Activated naive CD4-positive, alpha-beta T cell treated with anti-CD3 and anti-CD28 coated beads, Interleukin-2, amount 50 U/mL, for 16 hours (primary cell): ENCODE results near the gene GUCY1B1.
"Not testable (repeated sequence)": the region's sequence is repeated elsewhere in the genome, so short reads cannot be mapped to it uniquely, and the experiment has no call there.

ENCODE experiments used
- DNase-seq: peaks from one replicate; pipeline ENCODE4 v3.0.0-alpha.2; 2020

Gene GUCY1B1

DNA sequence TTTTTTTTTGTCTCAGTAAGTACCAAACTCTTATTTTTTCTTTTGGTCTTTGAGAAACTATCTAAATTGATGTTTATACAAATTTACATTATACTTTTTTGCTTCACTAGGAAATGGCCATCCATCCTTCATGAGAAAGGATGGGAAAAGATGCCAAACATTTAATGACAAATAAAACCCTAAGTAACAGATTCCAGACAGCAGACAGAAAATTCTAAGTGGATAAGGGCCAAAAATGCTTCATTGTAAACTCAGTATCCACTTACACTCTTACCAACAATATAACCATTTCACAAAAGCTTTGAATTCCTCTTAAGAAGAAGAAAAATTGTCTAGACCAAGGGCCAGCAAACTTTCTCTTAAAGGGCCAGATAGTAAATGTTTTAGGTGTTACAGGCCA is 3.5 kb downstream of the GUCY1B1 start:
- DNase-seq, result no peak

DNA sequence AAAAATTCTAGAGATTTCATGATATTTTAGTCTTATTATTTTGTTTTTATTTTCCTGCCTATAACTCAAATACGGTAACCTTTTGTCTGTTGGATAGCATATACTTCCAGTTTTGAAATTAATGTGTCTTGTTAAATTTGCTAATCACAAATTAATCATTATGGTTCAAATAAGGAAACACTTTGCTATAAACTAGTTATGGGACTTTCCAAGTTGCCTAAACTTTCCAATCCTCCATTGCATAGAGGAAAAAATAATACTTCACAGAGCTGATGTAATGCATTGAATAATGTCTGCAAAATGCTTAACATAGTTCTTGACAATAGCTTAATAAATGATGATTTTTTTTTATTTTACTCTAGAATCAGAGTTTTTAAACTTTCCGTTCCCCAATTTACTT is 4.7 kb downstream of the GUCY1B1 start:
- no peak for DNase-seq

DNA sequence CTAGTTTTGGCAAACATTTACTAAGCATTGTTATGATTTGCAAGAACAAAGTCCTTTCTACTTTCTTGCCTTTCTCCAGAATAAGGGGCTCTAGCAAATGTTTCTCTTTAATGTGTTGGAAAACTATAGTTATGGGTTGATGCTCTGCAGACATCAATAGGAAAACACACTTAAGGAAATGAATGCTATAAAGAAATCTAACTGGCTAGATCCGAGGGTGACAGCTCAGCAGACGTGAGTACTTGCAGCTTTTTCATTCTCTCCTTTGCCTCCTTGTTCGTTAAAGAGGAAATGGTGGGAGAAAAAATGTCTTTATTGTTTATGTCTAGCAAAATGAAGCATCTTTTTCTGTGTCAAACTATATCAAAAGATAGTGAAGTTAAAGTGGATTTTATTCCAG is 6.3 kb downstream of the GUCY1B1 start:
- DNase-seq, result no peak

DNA sequence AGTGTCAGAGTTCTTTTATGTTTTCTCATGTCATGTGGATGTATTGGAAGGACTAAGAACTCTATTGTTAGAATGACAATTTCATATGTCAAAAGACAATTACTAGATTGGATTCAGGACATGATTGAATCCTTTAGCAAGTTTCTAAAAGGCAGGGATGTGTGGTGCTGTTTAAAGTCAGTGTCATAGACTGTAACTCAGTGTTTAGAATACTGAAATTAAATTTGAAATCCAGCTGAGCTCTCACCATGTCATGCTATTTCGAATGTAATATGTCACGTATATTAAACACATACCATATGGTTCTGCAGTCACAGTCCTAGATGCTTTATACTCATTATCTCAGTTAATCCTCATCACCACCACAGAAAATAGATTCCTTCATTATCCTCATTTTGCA is 7.8 kb downstream of the GUCY1B1 start:
- no peak for DNase-seq

DNA sequence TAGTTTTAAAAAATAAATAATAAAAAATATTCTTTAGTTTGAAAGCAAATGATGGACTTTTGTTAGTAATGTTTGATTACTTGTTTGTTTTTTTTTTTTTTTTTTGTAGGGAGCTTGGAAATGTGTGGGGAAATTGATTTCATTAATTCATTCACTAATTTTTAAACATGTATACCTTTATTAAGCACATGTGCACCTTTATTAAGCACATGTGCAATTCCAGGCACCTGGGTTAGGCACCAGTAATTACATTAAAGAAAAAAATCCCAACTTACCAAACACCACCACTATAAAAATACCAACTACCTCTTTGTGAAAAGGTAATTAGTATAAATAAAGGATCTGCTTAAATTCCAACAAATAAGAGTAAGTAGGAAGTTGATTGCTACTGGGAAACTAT is 9.5 kb downstream of the GUCY1B1 start:
- no peak for DNase-seq

DNA sequence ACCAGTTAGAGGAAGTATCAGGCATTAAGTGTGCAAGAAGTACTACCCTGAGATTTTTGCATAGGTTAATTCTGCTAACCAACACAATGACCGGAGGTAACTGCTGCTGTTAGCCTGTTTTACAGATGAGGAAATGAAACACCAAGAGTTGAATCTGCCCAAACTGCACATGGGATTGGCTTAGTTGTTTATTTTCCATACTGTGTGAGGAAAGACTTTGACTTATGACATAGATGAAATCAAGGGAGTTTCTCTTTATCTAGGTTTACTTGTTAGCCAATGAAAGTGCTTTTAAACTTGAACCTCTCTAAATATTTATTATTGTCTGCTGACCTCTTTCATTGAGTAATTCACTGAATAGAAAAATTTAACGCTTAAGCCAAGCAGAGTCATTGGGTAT is 10.3 kb downstream of the GUCY1B1 start:
- DNase-seq, result no peak

DNA sequence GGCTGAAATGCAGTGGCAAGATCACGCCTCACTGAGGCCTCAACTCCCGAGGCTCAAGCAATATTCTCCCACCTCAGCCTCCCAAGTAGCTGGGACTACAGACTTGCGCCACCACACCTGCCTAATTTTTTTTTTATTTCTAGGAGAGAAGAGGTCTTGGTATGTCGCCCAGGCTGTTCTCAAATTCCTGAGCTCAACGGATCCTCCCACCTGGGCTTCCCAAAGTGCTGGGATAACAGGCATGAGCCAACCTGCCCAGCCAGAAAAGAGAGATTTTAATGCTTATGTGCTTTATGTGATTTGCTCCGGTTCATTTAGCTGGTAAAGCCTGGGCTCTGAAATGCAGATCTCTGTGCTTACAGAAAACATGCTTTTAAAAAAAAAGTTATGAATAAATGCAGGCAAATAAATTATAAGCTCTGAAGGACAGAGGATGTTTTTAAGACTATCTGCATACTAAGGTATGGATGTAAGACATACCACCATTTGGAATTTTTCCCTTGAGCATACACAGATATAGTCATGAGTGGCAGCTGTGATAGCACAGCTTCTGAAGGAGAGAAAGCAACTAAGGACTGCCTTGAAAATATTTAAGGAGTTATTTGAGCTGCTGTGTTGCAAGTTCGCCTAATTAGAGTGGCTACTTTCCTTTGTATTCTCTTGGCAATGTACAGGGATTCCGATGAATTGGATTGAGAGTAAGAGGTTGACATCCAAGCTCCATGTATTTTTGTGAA is 13.8 kb downstream of the GUCY1B1 start:
- no peak for DNase-seq

DNA sequence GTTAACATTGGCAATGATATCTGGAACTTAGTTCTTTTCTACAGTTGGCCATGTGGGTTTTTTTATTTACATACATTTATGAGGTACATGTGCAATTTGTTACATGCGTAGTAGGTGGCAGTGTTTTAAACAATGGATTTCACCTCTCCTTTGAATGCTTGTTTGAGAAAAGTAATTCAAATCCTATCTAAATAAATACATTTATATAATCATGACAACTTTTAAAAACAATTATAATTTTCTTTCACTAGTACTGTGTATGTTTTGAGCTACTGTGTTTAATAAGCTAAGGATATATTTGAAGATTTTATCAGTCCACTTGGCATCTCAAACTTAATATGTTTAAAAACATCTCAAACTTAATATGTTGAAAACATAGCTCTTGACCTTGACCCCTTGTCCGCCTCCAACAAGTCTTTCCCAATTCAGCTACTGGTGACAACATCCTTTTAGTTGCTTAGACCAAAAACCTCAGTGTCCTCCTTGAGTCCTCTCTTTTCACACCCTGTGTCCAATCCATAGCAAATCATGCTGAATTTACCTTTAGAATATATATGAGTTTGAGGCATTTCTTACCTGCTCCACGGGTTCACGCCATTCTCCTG is 14.5 kb downstream of the GUCY1B1 start:
- DNase-seq, result no peak

DNA sequence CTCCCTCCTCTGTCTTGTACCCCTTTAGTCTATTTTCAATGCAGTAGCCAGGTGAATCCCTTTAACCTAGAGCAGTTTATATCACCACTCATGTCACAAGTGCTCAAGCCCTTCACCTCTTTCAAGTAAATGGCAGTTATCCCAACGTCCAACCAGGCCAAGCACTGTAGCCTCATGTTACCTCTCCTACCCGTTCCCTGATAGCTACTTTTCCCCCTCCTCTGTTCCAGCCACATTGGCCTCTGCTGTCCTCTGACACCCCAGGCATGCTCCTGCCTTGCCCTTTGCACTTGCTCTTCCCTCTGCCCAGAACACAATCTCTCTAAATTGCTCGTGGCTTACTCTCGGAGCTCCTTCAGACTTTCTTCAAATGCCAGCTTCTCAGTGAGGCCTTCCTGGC is 15.2 kb downstream of the GUCY1B1 start:
- no peak for DNase-seq

DNA sequence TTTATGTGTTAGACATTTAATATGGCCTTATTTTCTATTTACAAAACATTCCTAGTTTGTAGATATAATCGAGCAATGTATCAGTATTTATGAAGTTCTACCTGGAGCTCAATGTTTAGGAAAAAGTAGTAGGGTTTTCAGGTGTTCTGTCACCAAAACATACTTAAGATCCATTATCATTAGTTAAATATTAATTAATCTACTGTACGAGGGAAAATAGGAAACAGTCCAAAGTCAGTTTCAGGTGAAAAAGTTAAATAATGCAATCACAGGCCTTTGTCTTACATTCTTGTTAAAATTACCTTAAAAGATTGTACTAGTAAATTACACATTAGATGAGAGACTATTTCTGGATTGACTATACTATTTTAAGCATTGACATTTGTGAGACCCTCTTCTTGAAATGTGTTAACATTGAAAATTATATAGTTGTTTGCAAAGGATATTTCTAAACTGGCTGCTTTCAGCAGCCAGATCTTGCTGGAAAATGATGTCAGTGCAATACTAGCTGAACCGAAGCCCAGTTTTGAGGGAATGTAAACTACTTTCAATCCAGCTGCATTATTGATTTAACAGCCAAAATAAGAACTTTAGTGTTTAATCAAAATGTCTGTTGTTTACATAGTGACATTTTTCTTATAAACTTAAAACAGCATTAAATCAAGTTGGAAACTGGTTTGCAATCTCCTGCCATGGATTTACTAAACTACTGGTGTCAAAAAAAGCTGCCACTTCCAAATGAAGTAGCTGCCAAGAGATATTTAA is 19.3 kb downstream of the GUCY1B1 start:
- no peak for DNase-seq

DNA sequence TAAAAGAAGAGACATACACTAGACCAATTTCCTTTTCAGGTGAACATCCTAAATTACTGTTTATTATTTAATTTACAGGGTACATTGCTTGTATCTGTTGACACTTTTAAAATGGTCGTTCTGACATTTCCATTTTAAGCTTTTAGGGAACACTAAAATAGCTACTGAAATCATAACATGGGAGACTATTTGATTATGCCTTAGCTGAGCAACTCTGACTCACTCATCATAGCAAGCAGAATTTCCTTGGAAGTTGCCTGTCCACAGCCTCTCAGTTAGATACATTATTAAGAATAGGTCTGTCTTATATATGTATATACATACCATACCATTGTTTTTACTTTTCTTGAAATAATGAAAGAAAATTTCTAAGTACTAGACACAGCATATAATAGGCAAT is 22.0 kb downstream of the GUCY1B1 start:
- no peak for DNase-seq

DNA sequence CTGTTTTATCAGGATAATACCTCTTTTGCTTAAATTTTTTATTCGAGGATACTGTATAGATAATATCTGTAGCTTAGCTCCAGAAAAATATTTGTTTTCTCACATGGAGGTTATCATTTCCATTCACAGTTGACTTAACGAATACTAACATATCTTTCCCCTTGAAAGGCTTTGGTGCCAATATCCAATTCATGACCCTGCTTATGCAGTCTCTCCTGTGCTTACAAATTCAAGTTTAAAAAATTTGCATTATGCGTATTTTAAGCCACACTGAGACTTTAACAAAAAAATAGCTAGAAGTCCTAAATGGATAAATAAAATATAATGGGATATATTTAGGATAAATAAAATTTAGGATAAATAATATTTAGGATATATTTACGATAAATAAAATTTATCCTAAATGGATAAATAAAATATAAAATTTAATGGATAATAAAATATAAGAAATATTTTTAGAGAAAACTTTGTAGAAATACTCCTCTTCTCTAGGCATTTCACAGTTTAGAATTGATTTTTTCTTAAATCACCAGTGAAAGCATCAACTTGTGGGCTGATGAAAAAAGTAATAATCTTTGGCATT is 22.5 kb downstream of the GUCY1B1 start:
- no peak for DNase-seq

DNA sequence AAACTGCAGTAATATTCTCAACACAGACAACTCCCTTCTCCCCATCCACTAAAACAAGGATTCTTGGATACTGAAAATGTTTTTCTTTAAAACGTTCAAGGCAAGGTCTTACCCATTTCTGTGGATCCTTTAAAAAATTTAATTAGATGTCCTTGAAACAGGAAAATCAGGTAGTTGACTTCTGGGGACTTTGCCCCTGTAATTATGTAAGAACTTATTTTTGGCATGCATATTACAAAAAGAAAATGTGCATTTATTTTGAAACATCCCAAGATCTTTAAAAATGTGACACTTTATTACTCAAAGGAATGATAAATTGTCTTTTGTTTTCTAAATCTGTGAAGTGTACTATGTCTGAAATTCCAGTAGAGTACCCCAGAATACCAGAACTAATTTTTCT is 25.8 kb downstream of the GUCY1B1 start:
- DNase-seq, result no peak

DNA sequence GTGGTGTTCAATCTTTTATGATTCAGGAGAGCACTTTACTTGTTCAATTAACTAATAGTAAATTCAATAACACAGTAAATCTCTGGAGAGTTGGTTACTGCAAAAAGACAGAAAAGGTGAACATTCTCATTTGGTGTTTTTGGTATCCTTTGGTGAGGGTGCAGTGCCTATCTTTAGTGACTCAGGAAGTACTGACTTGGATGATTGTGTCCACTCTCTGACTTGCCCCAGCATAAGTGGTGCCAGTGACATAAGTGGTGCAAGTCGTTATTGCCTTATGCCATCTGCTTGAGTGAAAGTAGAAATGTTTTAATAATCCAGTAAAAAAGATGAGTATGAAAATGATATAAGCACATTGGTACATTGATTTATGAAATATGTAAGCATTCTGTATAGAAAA is 27.0 kb downstream of the GUCY1B1 start:
- no peak for DNase-seq

DNA sequence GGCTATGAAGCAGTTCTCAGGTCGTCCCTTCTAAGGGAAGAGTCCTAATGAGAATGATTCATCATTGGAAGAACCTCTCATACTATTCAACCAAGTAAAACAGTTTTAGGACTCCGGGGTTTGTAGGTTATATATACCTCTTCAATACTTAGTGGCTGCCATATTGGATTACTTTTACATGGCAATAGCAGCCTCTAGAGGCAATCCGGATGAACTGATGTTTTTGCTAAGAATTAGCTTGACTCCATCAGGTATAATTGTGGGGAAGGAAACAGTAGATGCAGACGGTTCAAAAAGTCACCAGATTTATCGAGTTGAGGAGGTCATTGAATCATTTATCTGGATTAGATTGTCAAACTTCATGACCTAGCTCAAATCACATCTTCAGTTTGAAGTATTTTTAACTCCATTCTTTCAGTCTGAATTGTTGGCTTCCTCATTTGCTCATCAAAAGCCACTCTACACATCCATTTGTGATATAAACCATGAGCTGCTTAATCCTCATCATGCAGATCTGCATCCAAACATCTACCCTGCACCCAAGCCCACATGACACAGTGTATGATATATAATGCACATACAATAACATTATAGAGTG is 28.4 kb downstream of the GUCY1B1 start:
- DNase-seq, result no peak

DNA sequence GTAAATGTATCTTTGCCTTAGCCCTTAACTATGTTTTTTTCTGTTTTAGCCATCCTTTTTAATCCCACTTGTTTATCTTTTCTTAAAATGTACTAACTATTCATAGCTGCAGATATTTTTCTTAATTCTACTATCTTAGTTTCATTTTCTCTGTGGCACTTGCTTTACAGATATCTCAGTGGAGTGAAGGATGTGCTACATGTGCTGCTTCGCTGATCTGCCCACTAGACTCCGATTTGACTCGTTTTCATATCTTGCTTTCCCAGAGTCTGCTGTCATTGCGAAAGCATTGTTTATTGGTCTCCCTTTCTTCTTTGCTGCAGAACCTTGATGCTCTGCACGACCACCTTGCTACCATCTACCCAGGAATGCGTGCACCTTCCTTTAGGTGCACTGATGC is 30.6 kb downstream of the GUCY1B1 start:
- DNase-seq, result no peak

DNA sequence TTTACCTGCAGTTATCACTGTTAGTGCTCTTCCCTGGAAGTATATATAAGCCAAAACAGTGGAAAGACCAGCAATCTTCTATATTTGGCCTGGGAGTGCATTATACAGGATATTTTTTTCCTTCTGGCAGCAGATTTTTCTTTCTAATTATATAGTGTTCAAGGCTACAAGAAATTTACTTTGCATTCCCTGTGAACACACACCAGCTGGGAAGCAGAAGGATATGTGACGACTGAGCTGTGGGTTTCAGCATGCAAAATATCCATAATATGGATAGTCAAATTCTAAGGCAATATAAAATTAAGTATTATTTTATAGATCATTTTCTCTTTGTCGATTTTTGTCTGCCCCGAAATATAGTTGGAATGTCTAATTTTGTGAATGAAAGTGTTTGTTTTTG is 31.2 kb downstream of the GUCY1B1 start:
- DNase-seq, result no peak

DNA sequence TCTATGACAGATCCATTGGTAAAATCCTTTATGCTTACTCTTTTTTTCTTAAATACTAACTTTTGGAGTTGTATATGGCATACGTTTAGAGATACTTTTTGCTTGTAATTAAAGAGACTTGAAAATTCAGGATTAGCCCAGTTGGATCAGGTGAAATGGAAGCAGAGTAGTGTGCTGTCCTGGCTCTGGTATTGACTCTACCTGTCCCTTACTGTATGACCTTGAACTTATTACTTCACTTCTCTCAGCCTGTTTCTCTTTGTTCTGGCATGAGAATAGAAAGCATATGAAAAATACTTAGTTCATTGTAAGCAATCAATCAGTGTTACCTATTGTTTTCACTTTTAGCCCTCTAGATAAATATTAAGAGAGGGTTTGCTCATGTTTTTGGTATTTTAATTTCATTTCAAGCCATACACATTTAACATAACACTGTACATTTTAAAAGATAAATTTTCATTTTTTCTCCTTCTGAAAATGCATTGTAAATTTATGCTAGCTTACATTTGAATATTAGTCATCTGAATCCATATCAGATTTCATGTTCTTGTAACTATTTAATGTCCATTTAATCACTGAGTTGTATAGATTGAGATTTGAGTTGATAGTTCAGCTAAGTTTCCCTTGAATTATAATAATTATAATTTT is 35.9 kb downstream of the GUCY1B1 start:
- DNase-seq, result no peak

DNA sequence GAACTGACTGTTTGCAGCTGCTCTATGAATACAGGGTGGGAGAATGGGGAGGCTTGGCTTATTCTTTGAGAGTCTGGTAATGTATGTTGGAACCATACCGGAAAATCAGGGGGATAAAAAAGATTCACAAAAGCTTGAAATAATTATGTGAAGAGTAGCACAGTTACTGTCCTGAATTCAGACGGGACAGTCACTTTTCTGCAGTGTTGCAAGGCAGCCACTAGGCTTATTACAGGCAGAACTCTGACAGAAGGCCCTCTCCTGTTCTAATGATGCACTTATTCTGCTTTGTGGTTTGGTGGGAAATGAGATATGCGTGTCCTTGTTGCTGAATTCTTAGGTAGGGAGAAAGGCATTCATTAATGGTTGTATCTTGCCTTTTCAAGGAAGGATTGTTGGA is 37.2 kb downstream of the GUCY1B1 start:
- no peak for DNase-seq

DNA sequence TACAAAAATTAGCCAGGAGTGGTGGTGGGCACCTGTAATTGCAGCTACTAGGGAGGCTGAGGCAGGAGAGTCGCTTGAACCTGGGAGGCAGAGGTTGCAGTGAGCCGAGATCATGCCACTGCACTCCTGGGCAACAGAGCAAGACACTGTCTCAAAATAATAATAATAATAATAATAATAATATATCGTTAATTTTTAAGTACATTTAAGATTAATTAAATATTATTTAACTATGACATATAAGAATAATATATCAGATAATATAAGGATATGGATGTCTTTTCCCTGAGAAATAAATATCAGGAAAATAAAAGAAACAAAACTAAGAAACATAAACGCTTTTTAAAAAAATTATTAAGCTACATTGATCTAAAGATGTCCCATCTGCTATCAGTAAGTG is 38.8 kb downstream of the GUCY1B1 start:
- not testable (repeated sequence) for DNase-seq

DNA sequence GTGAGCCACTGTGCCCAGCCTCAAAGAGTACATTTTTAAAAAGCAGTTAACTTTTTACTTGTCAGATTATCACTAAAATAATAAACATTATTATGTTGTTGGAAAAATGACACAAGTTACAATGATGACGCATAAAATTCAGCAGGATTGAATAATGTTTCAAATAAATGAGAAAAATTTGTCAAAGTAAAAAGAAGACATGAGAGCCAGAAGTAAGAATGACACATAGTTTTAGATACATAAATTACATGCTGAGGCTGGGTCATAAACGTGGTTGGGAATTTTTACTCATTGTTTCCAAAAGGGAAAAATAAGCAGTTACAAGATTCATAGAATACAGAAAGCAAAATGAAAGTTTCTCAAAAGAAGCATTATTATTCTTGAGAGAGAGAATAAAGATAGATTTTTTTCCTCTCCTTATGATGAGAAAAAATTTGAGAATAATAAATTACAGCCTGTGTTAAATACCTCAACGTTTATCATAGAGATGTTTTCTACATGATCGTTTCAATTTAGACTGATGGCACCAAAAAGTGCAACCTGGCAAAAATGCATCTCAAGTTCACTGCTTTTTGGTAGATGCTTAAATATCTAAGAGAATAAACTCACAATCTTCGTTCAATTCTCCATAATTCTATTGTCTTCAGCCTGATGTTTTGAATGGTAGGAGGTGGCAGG is 40.4 kb downstream of the GUCY1B1 start:
- DNase-seq, result no peak

DNA sequence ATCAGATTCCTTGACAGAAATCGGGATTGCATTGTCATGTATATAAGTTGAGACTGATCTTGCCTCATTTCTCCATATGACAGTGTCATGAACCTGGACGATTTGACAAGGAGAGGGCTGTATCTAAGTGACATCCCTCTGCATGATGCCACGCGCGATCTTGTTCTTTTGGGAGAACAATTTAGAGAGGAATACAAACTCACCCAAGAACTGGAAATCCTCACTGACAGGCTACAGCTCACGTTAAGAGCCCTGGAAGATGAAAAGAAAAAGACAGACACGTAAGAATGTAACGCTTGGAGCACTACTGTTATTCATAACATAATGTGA is 40.9 kb downstream of the GUCY1B1 start:
- DNase-seq, result no peak
